Suppressor macrophage treated with lipopolysaccharide for 4 hours (primary cell): ENCODE data around the gene GRM4.

Experiments
- DNase-seq: peaks from one replicate; pipeline ENCODE4 v3.0.0-alpha.2; 2020

The GRM4 gene

DNA sequence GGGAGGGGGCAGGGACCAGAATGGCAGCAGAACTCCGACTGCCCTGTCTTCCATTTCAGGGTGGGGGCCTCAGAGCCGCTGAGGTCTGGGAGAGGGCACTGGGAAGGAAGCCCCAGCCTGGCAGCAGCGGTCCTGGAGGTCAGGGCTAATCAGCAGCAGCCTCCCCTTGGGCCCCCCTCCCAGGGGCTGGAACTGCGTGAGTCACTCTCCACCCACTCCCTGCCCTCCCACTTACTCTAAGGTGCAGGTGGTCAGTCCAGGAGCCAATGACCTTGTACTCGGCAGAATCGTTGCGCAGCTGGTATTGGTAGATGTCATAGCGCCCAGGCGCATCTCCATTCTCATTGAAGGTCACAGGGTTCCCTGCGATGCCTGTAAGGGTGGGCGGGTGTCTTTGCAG, 105.9 kb downstream of the GRM4 start:
- DNase-seq: no peak

DNA sequence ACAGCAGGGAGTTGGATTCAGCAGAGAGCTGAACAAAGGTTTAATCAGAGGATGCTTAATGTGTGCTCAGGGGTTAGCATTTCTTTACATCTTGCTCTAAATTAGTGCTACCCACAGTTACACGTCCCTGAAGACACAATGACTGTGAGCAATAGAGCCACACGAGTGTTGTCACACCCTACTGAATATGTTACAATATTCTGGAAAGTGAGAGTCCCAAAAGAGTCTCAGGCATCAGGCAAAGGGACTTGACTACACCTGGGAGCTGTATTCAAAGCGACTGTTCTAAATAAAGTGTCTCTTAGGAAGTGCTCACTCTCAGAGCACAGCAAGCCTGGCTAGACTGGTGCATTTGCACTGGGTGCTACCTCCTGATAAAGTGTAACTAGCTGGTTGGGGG, 108.7 kb downstream of the GRM4 start:
- DNase-seq: no peak

DNA sequence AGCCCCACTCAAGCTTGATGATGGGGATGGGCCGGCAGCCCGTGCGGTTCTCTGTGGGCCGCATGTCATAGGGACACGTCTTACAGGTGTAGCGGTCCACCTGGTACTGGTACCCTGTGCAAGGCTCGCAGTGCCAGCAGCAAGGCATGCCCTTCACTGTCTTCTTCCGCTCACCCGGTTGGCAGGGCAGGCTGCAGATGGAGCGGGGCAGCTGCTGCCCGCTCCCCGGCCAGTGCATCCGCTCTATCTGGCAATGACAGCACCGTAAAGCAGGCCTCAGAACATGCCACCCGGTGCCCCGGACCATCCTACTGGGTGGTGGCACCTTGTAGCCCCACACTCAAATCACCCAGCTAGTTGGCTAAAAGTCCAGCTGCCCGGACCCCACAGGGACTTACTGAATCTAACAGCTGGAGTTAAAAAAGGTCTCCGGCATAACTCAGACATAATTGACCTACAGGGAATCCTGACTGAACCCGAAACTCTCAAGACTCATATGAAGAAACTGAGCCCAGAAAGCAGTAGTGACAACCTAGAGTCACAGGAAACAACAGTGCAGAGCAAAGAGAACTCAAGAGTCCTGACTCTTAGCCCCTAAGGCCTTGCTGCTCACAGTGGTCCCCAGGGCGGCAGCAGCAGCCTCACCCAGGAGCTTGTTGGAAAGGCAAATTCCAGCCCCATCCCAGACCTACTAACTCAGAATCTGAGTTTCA, 109.4 kb downstream of the GRM4 start:
- no peak for DNase-seq

DNA sequence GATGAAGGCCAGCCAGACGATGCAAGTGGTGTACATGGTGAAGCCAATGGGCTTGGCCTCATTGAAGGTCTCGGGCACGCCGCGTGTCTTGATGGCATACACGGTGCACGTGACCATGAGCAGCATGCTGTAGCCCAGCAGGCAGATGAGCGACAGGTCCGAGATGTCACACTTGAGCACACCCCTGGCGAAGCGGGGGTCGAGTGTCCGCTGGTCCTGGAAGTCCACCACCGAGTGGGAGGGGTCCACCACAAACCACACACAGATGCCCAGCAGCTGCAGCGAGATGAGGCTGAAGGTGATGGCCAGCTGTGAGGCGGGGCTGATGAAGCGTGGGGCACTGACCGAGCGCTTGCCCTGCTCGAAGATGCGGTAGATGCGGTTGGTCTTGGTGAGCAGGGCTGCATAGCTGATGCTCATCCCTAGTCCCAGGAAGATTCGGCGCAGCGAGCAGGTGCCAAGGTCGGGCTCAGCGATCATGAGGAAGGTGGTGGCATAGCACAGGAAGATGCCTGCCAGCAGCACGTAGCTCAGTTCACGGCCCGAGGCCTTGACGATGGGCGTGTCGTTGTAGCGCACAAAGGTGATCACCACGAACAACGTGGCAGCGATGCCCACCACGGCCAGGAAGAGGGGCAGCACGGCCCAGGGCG, 110.1 kb downstream of the GRM4 start:
- no peak for DNase-seq

DNA sequence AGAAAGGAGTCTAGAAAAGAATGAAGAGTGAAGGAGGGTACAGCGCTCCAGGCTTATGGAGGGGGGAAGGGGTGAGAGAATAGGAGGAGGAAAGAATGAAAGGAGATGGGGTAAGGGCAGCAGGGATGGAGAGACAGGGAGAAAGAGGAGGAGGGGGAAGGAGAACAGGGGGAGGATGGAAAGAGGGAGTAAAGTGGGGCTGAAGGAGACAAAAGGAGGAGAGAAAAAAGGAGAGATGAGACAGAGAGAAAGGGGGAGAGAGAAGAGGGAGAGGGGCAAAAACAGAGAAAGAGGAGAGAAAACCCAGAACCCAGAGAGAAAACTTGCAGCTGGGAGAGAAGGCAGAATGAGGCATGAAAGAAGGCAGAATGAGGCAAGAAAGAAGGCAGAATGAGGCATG, 110.7 kb downstream of the GRM4 start:
- DNase-seq: no peak

DNA sequence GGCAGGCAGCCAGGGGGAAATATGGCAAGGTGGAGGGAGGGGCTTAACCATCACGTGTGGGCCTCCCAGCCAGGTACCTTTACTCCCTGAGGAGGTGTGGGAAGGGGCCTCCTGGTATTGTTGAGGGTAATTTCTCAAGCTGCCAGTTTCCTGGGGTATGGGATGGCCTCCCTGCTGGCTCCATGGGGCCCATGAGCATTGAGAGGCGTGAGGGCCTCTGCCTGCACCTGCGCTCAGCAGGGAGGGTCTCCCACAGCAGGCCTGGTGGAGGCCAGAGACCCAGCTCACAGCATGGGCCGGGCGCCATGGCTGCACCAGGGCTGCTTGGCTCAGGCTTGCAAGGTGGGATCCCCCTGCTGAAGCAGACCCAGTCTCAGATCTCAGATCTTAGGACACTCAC, 113.0 kb downstream of the GRM4 start:
- no peak for DNase-seq

DNA sequence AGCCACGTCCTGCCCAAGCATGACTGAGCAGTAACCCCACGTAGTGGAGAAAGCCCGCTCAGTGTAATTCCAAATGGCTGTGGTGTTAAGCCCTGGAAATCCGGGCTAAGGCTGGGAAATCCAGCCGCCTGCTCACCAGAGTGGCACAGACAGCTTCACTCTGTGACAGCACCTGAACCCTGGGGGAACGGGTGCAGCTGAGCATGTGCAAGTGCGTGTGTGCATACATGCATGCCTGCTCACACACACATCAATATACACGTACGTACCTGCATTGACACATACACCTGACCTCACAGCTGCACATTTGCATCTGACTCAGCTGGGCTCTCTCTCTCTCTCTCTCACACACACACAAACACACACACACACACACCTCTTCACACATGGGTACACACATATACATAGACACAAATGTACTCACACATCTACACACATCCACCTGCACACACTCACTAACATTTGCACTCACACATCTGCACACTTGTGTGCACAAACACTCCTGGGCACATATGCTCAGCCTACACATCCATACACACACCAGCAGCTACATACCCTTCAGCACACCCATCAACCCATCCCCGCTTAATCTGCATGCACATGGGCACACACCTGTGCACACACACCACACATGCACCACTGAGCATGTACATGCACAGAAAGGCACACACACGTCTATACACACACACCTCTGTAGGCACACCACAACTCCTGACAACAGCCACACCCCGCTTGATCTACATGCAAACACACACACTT, 114.1 kb downstream of the GRM4 start:
- no peak for DNase-seq

DNA sequence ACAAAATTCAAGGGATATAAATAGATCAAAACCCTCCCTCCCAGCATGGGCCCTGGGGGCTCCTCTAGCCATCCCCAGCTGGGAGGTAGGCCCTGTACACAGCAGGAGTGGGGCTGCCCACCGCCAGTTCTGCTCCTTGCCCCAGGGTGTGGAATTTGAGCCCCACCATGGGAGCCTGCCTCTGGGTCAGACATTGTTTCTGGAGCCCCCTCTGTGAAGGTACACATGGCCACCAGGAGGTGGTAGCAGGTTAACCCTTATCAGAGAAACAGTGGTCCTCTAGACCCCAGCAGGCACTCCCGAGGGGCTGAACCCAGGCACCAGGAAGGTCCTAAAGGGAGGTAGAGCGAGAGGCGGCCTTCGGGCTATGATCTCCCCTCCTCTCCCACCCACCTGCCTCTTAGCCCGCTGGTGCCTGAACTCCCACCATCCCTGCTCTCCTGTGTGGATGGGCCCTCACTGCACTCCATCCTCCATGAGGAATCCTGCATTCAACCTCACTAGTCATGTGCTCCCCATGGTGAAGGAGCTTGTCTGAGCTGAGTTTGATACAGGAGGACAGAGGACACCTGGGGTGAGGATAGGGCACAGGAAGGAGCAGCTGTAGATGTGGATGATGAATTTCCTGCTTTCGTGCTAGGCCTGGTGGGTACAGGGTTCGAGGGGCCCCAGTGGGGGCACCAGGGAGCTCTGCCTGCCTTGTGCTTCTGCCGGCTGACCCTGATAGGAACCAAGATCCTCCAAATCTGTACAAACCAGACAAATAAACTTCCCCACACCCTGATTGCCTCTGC, 114.9 kb downstream of the GRM4 start:
- DNase-seq: no peak

DNA sequence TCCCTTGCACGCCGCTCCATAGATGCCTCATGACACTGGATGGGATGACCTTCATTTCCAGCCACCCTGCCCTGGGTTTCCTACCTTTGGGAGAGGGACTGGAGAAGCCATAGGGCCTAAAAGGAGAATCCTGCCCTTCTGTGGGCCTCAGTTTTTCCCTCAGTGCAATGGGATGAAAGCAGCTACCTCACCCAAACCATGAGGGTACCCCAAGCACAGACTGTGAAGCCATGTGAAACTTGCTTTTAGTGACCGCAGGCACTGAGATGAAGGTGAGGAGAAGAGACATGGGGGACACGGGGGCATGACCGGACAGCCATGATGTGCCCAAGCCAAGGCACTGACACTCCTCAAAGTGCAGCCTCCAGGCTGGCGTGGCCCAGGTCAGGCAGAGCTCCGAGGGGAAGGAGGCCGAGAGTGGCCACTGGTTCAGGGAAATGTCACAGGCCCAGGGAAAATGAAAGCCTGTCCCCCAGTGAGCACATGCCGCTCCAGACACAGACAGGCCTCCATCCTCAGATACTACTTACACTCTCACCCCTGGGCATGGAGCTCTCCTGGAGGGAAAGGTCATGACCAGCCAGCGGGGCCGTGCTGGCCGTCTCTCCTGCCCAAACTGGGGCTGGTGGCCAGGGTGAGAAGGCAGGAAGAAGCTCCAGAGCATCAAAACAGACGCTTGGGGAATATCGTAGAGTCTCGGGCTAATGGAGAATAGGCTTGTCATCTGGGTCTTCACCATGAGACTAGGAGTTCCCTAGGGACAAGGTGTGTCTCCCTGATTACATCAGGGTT, 116.2 kb downstream of the GRM4 start:
- no peak for DNase-seq

DNA sequence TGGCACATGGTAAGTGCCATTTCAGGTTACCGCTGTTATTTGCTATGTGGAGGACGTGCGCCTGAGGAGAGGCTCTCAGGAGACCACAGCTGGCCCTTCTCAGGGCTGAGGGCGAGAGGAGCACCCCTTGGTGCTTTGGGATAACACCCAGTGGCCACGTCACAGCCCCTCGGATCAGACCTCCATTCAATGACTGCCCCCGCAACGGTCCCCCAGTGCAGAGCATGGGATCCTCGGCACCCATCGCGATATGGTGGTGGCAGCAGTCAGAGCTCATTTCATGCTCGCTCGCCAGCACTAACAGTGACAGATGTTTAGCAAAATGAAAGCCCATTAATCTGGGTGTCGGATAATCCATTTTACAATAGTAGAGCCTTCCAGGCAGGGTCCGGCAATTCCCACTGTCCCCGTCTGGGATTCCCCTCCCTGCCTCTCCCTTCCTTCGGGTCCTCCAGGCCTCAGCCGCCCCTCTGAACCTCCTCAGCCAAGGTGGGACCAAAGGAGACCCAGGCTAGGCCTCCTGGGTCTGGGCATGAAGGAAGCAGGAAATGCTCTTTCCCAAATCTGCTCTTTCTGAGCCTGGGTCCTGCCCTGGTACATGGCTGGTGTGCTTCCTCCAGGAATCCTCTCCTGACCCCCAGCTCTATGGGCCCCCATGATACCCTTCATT, 117.1 kb downstream of the GRM4 start:
- DNase-seq: no peak

DNA sequence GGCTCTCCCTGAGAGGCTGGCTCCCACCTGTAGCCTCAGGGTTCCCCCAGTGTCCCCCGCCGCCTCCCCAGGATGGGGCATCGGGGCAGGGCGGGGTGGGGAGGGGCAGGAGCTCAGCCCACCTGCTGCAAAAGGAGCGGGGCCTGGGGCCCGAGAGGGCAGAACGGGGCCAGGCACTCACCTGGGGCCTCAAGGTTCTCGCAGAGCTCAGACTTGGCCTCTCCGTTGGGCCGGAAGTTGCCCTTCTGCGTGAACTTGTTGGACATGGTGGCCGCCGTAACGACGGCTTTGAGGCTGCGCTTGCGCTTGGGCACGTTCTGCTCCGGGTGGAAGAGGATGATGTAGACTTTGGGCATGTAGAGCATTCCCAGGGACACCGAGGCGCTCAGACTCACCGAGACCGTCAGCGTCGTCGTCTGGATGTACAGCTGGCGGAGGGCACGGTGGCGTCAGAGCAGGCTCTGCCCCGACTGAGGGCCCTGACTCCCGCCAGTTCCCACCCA, 117.9 kb downstream of the GRM4 start:
- DNase-seq: no peak

DNA sequence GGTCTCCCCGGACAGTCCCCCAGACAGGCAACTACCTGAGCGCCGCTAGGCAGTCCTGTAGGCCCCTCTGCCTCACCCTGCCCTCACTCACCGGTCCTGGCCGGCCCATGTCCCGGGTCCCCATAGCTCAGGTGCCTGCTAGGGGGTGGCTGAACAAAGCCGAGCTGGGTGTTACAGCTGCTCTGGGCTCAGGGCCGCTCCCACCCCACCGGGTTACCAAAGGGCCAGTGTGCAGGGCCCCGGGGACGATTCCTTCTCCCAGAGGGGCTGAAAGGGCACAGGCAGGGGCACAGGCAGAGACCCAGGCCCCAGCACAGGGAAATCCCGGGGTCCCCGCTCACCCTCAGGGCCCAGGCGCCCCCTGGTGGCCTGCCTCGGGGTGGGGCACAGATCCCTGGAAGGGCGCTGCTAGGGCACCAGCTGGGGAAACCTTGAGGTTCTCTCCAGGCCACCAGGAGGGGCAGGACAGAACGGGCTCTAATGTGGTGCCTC, 118.4 kb downstream of the GRM4 start:
- peak; percentile 67 for DNase-seq

DNA sequence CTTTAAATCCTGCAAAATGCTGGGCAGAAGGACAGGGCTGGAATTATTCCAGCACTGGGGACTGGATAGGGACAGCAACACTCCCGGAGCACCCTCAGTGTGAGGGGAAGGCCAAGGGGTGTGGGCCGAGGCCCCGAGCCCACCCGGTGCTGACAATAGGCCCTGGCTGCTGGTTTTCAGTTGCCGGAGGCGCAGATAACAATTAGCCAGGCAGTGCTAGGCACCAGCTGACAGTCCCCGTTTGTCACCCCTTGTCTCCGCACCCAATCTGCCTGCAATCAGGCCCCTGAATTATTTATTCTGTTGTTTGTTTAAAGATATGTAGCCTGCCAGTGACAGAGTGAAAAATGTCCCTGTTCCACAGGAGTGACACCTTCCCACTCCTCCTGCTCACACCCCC, 120.0 kb downstream of the GRM4 start:
- no peak for DNase-seq

DNA sequence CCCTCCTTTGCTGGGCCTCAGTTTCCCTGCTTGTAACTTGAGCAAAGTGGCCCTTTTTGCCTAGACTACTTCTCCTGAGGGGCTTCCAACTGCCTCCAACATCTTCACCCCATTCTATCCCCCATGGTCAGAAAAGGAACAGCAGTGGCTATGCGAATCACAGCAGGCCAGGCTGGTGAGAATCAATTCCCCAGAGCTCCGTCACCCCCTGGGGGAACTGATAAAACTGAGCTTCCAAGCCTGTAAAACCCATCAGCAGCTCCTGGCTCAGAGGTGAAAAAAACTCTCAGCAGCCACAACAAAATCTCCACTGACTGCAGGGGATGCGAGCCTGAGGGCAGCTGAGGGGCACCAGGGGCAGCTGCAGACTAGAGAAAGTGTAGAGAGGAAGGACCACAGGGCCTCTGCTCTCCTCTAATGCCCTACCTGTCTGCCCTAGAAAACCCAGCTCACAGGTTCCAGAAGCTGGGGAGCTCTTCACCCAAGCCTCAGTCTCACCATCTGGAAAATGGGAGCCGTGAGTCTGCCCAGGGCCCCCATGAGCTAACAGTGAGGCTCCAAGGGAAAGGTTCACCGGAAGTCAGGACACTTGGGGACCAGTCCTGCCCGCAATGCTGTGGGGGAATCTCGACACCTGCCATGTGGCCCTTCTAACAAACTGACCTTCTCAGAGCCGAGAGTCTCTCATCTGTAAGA, 120.6 kb downstream of the GRM4 start:
- DNase-seq: no peak

DNA sequence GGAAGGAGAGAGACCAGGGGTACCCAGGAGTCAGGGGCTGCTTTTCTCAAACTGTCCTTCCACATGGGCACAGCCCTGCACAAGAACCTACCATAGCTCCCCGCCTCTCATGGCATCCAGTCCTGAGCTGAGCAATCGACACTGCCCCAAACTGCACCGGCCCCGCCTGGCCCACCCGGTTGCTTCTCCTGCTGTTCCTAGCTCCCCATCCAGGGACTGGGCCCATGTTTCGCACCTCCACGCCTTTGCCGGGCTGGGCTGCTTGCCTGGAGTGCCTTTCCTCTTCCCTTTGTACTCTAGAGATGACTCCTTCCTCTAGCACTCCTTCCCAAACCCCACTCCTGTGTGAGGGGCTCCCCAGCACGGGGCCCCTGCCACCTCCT, 123.0 kb downstream of the GRM4 start:
- DNase-seq: no peak

DNA sequence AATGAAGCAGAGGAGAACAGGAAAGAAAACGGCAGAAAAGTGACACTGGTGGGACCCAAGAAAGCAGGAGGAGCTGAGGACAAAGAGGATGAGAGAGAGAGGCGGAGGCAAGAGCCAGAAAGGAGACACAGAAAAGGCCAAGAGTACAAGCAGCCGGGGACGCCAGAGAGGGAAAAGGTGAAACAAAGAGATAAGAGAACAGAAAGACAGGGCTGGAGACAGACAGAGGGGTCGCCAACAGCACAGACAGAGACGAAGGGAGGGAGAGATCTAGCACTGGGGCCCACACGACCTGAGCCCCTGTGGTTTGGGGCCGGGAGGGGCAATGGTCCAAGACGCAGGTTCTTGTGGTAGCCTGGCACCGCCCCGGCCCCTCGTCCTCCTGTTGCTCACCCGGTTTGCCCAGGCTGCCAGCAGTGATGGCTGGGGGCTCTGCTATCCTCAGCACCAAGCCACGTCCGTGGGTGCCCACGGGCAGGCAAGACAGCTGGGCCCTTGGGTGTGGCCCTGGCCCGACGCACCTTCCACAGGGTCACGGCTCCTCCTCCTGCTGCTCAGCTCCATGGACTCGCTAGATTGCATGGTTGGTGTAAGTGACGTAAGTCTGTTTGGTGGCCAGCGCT, 123.5 kb downstream of the GRM4 start:
- no peak for DNase-seq

DNA sequence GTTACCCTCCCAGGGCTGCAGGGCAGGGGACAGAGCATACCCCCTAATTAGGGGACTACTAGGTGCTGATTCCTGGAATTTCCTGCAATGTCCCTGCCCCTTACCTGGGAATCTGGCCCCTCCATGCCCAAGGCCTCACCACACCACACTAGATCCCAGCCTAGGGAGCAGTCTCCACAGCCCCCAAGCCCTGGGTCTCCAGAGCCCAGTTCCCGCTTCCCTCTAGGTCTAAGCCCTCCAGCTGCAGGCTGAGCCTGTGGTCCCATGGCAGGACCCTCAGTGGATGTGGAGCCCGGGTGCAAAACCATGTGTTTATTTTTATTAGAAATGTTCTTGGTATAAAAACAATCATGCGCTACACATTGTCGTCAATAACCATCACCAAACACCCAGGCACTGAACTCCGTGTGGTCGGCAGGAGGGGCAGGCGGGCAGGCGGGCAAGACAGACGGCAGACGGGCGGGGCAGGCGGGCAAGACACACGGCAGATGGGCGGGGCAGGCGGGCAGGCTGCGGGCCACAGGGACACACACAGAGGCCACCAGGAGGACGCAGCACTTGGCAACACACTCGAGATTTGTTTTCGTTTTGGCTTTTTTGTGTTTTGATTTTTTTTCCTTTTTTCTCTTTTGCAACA, 124.2 kb downstream of the GRM4 start:
- no peak for DNase-seq

DNA sequence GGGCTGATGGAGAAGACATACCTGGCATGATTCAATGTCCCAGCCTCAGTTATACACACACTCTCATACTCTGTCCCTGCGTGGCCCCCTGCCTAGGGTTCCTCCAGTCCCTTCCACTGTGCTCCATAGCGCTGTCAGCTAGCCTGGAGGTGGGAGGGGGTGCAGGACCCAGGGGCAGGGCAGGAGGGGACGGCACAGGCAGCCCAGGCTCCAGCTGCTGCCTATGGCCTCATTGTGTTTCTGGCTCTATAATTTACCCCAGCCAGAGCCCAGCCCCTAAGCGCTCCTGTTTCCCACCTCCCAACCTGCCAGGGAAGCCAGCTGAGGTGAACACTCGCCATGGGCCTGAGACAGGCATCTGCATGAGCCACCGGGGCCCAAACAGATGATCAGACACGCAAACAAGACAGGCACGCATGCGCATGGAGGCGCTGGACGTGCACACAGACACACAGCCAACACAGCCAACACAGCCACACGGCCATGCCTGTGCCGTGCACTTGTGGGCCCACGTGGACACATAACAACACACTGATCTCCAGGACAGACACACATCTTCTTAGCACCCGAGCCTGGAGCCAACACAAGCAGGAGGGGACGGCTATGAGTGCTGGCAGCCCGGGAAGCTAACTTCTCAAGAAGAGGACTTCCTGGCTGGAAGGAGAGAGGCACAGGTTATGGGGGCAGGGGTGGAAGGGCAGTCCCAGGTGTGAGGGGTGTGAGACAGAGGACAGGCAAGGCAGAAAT, 124.9 kb downstream of the GRM4 start:
- DNase-seq: no peak

DNA sequence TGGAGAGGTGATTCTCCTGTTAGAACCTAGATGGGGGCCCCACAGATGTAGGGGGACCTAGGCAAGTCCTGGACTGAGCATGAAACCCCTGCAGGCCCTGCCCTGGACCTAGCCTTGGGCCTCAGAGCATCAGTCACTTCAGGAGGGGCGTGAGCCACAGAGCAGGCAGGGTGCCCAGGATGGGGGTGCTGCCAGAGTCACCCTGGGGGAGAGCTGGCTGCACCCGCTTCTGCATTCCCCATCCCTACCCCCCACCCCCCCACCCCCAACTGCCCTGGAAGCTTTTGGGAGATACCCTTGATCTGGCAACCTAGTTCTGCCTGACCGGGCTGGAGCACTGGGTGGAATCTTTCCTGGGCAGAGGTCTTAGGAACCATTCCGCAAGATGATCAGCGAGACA, 125.6 kb downstream of the GRM4 start:
- DNase-seq: no peak
